ENCODE results near the gene GOLGA3. TPM values are rescaled to one million over a fixed set of nuclear protein-coding genes. Genes with fewer than 3 reads are reported as not detected.
"Not testable (repeated sequence)": the region's sequence is repeated elsewhere in the genome, so short reads cannot be mapped to it uniquely, and the experiment has no call there.

Gene GOLGA3, protein sequence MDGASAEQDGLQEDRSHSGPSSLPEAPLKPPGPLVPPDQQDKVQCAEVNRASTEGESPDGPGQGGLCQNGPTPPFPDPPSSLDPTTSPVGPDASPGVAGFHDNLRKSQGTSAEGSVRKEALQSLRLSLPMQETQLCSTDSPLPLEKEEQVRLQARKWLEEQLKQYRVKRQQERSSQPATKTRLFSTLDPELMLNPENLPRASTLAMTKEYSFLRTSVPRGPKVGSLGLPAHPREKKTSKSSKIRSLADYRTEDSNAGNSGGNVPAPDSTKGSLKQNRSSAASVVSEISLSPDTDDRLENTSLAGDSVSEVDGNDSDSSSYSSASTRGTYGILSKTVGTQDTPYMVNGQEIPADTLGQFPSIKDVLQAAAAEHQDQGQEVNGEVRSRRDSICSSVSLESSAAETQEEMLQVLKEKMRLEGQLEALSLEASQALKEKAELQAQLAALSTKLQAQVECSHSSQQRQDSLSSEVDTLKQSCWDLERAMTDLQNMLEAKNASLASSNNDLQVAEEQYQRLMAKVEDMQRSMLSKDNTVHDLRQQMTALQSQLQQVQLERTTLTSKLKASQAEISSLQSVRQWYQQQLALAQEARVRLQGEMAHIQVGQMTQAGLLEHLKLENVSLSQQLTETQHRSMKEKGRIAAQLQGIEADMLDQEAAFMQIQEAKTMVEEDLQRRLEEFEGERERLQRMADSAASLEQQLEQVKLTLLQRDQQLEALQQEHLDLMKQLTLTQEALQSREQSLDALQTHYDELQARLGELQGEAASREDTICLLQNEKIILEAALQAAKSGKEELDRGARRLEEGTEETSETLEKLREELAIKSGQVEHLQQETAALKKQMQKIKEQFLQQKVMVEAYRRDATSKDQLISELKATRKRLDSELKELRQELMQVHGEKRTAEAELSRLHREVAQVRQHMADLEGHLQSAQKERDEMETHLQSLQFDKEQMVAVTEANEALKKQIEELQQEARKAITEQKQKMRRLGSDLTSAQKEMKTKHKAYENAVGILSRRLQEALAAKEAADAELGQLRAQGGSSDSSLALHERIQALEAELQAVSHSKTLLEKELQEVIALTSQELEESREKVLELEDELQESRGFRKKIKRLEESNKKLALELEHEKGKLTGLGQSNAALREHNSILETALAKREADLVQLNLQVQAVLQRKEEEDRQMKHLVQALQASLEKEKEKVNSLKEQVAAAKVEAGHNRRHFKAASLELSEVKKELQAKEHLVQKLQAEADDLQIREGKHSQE (N-terminal part only)
- 64.5 and 66.2 TPM in 2 replicates for total RNA-seq

- Mint-ChIP-seq H3K27ac (peak within 1 kb of the TSS; percentile 100), H3K36me3 (ENCODE audit: low read depth) (peaks cover 63% of the 10 kb centered on the region)
Observed at GRCh38 chr12:132828706-132829534, at the start of gene GOLGA3. Gene GOLGA3, minus strand, starts transcription at chr12:132828869. Its CDS starts 6,741 bp downstream, at chr12:132822128.

DNA sequence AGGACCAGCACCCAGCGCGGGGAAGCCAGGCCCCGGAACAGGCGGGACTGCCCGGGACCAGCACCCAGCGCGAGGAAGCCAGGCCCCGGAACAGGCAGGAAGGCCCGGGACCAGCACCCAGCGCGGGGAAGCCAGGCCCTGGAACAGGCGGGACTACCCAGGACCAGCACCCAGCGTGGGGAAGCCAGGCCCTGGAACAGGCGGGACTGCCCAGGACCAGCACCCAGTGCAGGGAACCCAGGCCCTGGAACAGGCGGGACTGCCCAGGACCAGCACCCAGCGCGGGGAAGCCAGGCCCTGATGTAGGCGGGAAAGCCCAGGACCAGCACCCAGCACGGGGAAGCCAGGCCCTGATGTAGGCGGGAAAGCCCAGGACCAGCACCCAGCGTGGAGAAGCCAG lies 46.0 kb upstream of the GOLGA3 start:
- H3K4me3 Mint-ChIP-seq (ENCODE audit: low read depth); H3K9me3 Mint-ChIP-seq; DNase-seq (ENCODE audit: low spot score); intact Hi-C loops (cut with micrococcal nuclease); H3K27me3 Mint-ChIP-seq (ENCODE audit: low read depth); H3K27ac Mint-ChIP-seq: not testable (repeated sequence)
- peaks cover 13% of the 10 kb centered on the region for H3K4me1 Mint-ChIP-seq (ENCODE audit: low read depth)
- peaks cover 48% of the 10 kb centered on the region for H3K36me3 Mint-ChIP-seq (ENCODE audit: low read depth)

More at GRCh38 chr12:132828706-132829534, at the start of gene GOLGA3:
- DNase-seq (ENCODE audit: low spot score) = peak; percentile 89
- intact Hi-C loops (cut with micrococcal nuclease) = loop anchor here (1.0 to 5.0 kb wide), 3 partner anchors 58 to 251 kb away; partner anchors contain the start of genes ANKLE2, CHFR and ZNF140
- no peaks in the 10 kb centered on the region for H3K27me3 Mint-ChIP-seq (ENCODE audit: low read depth)
- no peaks in the 10 kb centered on the region for H3K9me3 Mint-ChIP-seq
- peak within 1 kb of the TSS; percentile 98 for H3K4me3 Mint-ChIP-seq (ENCODE audit: low read depth)
- peaks cover 36% of the 10 kb centered on the region for H3K4me1 Mint-ChIP-seq (ENCODE audit: low read depth)

DNA sequence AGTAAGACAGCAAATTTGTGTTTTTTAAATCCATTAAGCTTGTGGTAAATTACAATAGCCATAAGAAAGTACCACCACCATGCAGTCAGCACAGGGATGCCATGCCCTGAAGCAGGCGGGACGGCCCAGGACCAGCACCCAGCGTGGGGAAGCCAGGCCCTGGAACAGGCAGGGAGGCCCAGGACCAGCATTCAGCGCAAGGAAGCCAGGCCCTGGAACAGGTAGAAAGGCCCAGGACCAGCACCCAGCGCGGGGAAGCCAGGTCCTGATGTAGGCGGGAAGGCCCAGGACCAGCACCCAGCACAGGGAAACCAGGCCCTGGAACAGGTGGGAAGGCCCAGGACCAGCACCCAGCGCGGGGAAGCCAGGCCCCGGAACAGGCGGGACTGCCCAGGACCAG lies 45.5 kb upstream of the GOLGA3 start:
- intact Hi-C loops (cut with micrococcal nuclease) = no loop called here
- Mint-ChIP-seq H3K27ac (no peak overlapping the region), H3K9me3 (no peaks in the 10 kb centered on the region), H3K36me3 (ENCODE audit: low read depth) (peaks cover 49% of the 10 kb centered on the region), H3K4me1 (ENCODE audit: low read depth) (peaks cover 13% of the 10 kb centered on the region), H3K27me3 (ENCODE audit: low read depth) (no peaks in the 10 kb centered on the region), H3K4me3 (ENCODE audit: low read depth) (no peak overlapping the region)
- no peak for DNase-seq (ENCODE audit: low spot score)

DNA sequence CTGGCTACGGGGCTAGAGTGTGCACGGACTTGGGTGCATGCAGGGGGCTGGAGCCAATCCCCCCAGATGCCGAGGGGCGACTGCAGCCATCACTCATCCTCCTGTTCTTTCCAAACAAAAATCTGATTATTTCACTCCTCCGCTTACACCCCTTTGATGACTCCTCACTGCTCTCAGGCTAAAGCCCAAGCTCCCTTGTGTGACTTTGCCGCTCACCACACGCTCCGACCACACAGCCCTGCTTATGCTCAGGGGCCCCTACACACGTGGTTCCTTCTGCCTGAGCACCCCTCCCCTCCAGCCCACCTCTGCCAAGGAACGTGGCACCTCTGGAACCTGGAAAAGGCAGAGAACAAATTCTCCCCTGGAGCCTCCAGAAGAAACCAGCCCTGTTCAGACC lies 45.1 kb upstream of the GOLGA3 start:
- DNase-seq (ENCODE audit: low spot score) = no peak
- peaks cover 50% of the 10 kb centered on the region for H3K36me3 Mint-ChIP-seq (ENCODE audit: low read depth)
- H3K27me3 Mint-ChIP-seq (ENCODE audit: low read depth) = no peaks in the 10 kb centered on the region
- H3K27ac Mint-ChIP-seq = peak overlapping the region; percentile 33
- intact Hi-C loops (cut with micrococcal nuclease) = no loop called here
- H3K4me3 Mint-ChIP-seq (ENCODE audit: low read depth) = no peak overlapping the region
- peaks cover 13% of the 10 kb centered on the region for H3K4me1 Mint-ChIP-seq (ENCODE audit: low read depth)
- H3K9me3 Mint-ChIP-seq = no peaks in the 10 kb centered on the region

DNA sequence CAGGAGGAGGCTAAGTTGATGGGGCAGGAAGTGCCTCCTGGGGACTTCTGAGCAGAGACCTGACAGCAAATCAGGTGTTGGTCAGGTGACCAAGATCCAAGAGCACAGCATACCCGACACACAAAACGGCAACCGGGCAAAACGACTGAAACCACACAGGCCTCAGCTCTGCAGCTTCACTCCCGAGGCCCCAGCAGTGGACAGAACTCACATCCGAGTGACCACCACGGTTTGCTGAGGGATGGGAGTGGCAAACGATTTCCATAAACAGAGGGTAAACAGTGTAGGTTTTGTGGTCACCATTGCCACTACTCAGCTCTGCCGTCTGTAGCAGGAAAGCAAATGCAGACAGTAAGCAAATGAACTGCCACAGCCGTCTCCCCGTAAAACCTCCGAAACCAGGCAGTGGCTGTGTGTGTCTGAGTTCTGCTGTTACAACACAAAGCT lies 44.3 kb upstream of the GOLGA3 start:
- Mint-ChIP-seq H3K4me3 (ENCODE audit: low read depth) (no peak overlapping the region), H3K27me3 (ENCODE audit: low read depth) (no peaks in the 10 kb centered on the region), H3K4me1 (ENCODE audit: low read depth) (peaks cover 13% of the 10 kb centered on the region), H3K9me3 (no peaks in the 10 kb centered on the region), H3K27ac (peak overlapping the region; percentile 50), H3K36me3 (ENCODE audit: low read depth) (peaks cover 53% of the 10 kb centered on the region)
- DNase-seq (ENCODE audit: low spot score) = peak; percentile 20
- intact Hi-C loops (cut with micrococcal nuclease) = no loop called here

GRCh38 chr12:132872073-132872855 lies 43.6 kb upstream of the GOLGA3 start:
- no peaks in the 10 kb centered on the region for H3K9me3 Mint-ChIP-seq
- H3K4me1 Mint-ChIP-seq (ENCODE audit: low read depth) = peaks cover 18% of the 10 kb centered on the region
- intact Hi-C loops (cut with micrococcal nuclease) = no loop called here
- H3K4me3 Mint-ChIP-seq (ENCODE audit: low read depth) = no peak overlapping the region
- peak overlapping the region; percentile 50 for H3K27ac Mint-ChIP-seq
- peaks cover 53% of the 10 kb centered on the region for H3K36me3 Mint-ChIP-seq (ENCODE audit: low read depth)
- no peak for DNase-seq (ENCODE audit: low spot score)
- H3K27me3 Mint-ChIP-seq (ENCODE audit: low read depth) = no peaks in the 10 kb centered on the region

DNA sequence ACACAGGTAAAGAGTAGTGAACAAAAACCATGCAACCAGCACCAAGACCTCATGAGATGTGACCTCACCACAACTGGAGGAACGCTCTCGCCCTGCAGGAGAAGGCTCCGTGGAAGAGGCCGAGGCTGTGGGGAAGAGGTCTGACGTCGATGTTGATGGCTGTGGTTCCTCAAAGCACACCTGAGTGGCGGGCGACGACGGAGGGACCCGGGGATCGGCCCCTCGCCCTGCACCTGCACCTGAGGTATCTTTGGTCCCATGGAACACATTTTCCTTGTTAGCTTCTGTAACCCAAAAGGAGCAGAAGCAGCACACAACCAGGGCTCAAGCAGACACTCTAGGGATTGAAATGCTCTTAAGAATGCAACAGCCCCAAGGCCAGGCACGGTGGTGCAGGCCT lies 40.9 kb upstream of the GOLGA3 start:
- Mint-ChIP-seq H3K9me3 (no peaks in the 10 kb centered on the region), H3K4me3 (ENCODE audit: low read depth) (no peak overlapping the region), H3K36me3 (ENCODE audit: low read depth) (peaks cover 57% of the 10 kb centered on the region), H3K4me1 (ENCODE audit: low read depth) (peaks cover 28% of the 10 kb centered on the region), H3K27ac (no peak overlapping the region), H3K27me3 (ENCODE audit: low read depth) (no peaks in the 10 kb centered on the region)
- DNase-seq (ENCODE audit: low spot score) = no peak
- intact Hi-C loops (cut with micrococcal nuclease) = no loop called here

DNA sequence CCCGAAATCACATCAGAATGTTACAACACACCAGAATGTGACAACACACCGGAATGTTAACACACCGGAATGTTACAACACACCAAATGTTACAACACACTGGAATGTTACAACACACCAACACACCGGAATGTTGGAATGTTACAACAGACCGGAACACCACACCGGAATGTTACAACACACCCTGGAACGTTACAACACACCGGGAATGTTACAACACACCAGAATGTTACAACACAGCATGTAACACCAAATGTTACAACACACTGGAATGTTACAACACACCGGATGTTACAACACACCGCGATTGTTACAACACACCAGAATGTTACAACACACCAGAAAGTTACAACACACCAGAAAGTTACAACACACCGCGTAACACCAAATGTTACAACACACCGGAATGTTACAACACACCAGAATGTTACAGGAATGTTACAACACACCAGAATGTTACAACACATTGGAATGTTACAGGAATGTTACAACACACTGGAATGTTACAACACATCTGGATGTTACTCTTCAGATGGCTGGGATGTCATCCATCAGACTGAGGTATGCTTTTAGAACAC lies 37.7 kb upstream of the GOLGA3 start:
- intact Hi-C loops (cut with micrococcal nuclease) = no loop called here
- Mint-ChIP-seq H3K4me3 (ENCODE audit: low read depth) (no peak overlapping the region), H3K4me1 (ENCODE audit: low read depth) (peaks cover 14% of the 10 kb centered on the region), H3K36me3 (ENCODE audit: low read depth) (peaks cover 47% of the 10 kb centered on the region), H3K27me3 (ENCODE audit: low read depth) (no peaks in the 10 kb centered on the region), H3K9me3 (no peaks in the 10 kb centered on the region), H3K27ac (no peak overlapping the region)
- no peak for DNase-seq (ENCODE audit: low spot score)

- Mint-ChIP-seq H3K9me3 (no peaks in the 10 kb centered on the region), H3K4me3 (ENCODE audit: low read depth) (no peak overlapping the region), H3K27ac (no peak overlapping the region), H3K36me3 (ENCODE audit: low read depth) (peaks cover 46% of the 10 kb centered on the region), H3K27me3 (ENCODE audit: low read depth) (no peaks in the 10 kb centered on the region), H3K4me1 (ENCODE audit: low read depth) (peaks cover 4% of the 10 kb centered on the region)
- intact Hi-C loops (cut with micrococcal nuclease) = no loop called here
- no peak for DNase-seq (ENCODE audit: low spot score)
Observed at GRCh38 chr12:132861558-132861957, 32.9 kb upstream of the GOLGA3 start.

- no peak overlapping the region for H3K27ac Mint-ChIP-seq
- H3K4me1 Mint-ChIP-seq (ENCODE audit: low read depth) = no peaks in the 10 kb centered on the region
- intact Hi-C loops (cut with micrococcal nuclease) = no loop called here
- no peak overlapping the region for H3K4me3 Mint-ChIP-seq (ENCODE audit: low read depth)
- peaks cover 52% of the 10 kb centered on the region for H3K36me3 Mint-ChIP-seq (ENCODE audit: low read depth)
- no peaks in the 10 kb centered on the region for H3K27me3 Mint-ChIP-seq (ENCODE audit: low read depth)
- DNase-seq (ENCODE audit: low spot score) = no peak
- H3K9me3 Mint-ChIP-seq = no peaks in the 10 kb centered on the region
Observed at GRCh38 chr12:132858718-132859266, 30.1 kb upstream of the GOLGA3 start.

- H3K9me3 Mint-ChIP-seq; H3K4me1 Mint-ChIP-seq (ENCODE audit: low read depth); DNase-seq (ENCODE audit: low spot score); intact Hi-C loops (cut with micrococcal nuclease); H3K4me3 Mint-ChIP-seq (ENCODE audit: low read depth); H3K27me3 Mint-ChIP-seq (ENCODE audit: low read depth); H3K27ac Mint-ChIP-seq: not testable (repeated sequence)
- peaks cover 55% of the 10 kb centered on the region for H3K36me3 Mint-ChIP-seq (ENCODE audit: low read depth)
Observed at GRCh38 chr12:132857019-132857418, 28.4 kb upstream of the GOLGA3 start.
